T-helper 1 cell treated with Interleukin-12 subunit alpha and Interleukin-12 subunit beta and Interleukin-4 antibody, amounts not matched to agents 30 ng/mL and 1 ng/mL, for 36 hours (primary cell): ENCODE measurements around the gene LGMN. TPM values are rescaled to one million over a fixed set of nuclear protein-coding genes. Genes with fewer than 3 reads are reported as not detected.

ENCODE experiments used
- intact Hi-C: fragments of 100-400 bp; cut with micrococcal nuclease; formaldehyde crosslinking; loops from one replicate; pipeline ENCODE4 v1.15.1; 2024
- total RNA-seq: library from RNA; stranded (reverse); gene quantifications from 2 replicates; pipeline ENCODE4 v1.2.3, GENCODE V29; 2022

Gene LGMN
- 5.0 and 5.9 TPM in 2 replicates for total RNA-seq

- intact Hi-C loops: loop anchor here (1.0 kb wide), 4 partner anchors 11 to 46 kb away; partner anchors contain the start of gene GOLGA5
Measured at GRCh38 chr14:92748259-92749016, at the start of gene LGMN. TSS of gene LGMN (minus strand) at chr14:92748627. CDS start at chr14:92732786, 15,841 bp downstream.

GRCh38 chr14:92794961-92795360 is 46.5 kb upstream of the LGMN start:
- intact Hi-C loops: loop anchor here (1.0 to 5.0 kb wide), 11 partner anchors 20 to 755 kb away; partner anchors contain the start of genes ATXN3, BTBD7, ITPK1 and LGMN

GRCh38 chr14:92794547-92794941 is 46.1 kb upstream of the LGMN start:
- intact Hi-C loops: loop anchor here (1.0 to 5.0 kb wide), 11 partner anchors 19 to 754 kb away; partner anchors contain the start of genes ATXN3, BTBD7, ITPK1 and LGMN

GRCh38 chr14:92793709-92794546 is 45.5 kb upstream of the LGMN start, which contains the start of gene GOLGA5:
TSS of gene GOLGA5 (plus strand) at chr14:92794305. CDS start at chr14:92797438, 3,133 bp downstream.
- intact Hi-C loops: loop anchor here (1.0 to 5.0 kb wide), 11 partner anchors 19 to 754 kb away; partner anchors contain the start of genes ATXN3, BTBD7, ITPK1 and LGMN

GRCh38 chr14:92792885-92793284 is 44.5 kb upstream of the LGMN start:
- intact Hi-C loops: loop anchor here (5.0 kb wide), 2 partner anchors 231 to 324 kb away; partner anchors contain the start of gene ITPK1

GRCh38 chr14:92789457-92790089 is 41.1 kb upstream of the LGMN start:
- intact Hi-C loops: loop anchor here (5.0 kb wide), 2 partner anchors 227 to 328 kb away; partner anchors contain the start of gene ITPK1

- intact Hi-C loops: no loop called here
Measured at GRCh38 chr14:92787554-92787953, 39.1 kb upstream of the LGMN start.

- intact Hi-C loops: no loop called here
Measured at GRCh38 chr14:92786427-92786756, 38.0 kb upstream of the LGMN start.

GRCh38 chr14:92785667-92786426 is 37.4 kb upstream of the LGMN start:
- intact Hi-C loops: no loop called here

- intact Hi-C loops: loop anchor here (1.0 to 5.0 kb wide), 3 partner anchors 70 to 647 kb away; no protein-coding TSS in a partner anchor
Measured at GRCh38 chr14:92783813-92784431, 35.5 kb upstream of the LGMN start.

- intact Hi-C loops: loop anchor here (5.0 kb wide), 1 partner anchor 644 kb away; no protein-coding TSS in a partner anchor
Measured at GRCh38 chr14:92781350-92781749, 32.9 kb upstream of the LGMN start.

- intact Hi-C loops: loop anchor here (5.0 kb wide), 1 partner anchor 643 kb away; no protein-coding TSS in a partner anchor
Measured at GRCh38 chr14:92780444-92781232, 32.2 kb upstream of the LGMN start.

GRCh38 chr14:92778868-92779565 is 30.6 kb upstream of the LGMN start:
- intact Hi-C loops: loop anchor here (10.0 kb wide), 1 partner anchor 904 kb away; no protein-coding TSS in a partner anchor

GRCh38 chr14:92775292-92775691 is 26.9 kb upstream of the LGMN start:
- intact Hi-C loops: loop anchor here (1.0 to 10.0 kb wide), 3 partner anchors 19 to 900 kb away; partner anchors contain the start of gene GOLGA5

GRCh38 chr14:92774572-92774971 is 26.1 kb upstream of the LGMN start:
- intact Hi-C loops: loop anchor here (2.0 to 10.0 kb wide), 2 partner anchors 44 to 900 kb away; no protein-coding TSS in a partner anchor

GRCh38 chr14:92770484-92770883 is 22.1 kb upstream of the LGMN start:
- intact Hi-C loops: loop anchor here (10.0 kb wide), 1 partner anchor 896 kb away; no protein-coding TSS in a partner anchor

GRCh38 chr14:92768795-92769194 is 20.4 kb upstream of the LGMN start:
- intact Hi-C loops: loop anchor here (1.0 to 5.0 kb wide), 4 partner anchors 20 to 206 kb away; partner anchors contain the start of genes GOLGA5 and LGMN

GRCh38 chr14:92768236-92768635 is 19.8 kb upstream of the LGMN start:
- intact Hi-C loops: loop anchor here (1.0 to 5.0 kb wide), 4 partner anchors 20 to 206 kb away; partner anchors contain the start of genes GOLGA5 and LGMN
